HG03066 (cell line): ENCODE measurements around the gene MFSD12.

ENCODE experiments used
- ATAC-seq: cut with Tn5 transposase; IDR thresholded peaks from one replicate; pipeline ENCODE4 v1.9.1; 2021; ENCODE audit warnings: low read depth; ENCODE audit not compliant: unreplicated experiment

MFSD12 gene

GRCh38 chr19:3557461-3558248 is at the start of gene MFSD12:
TSS of gene MFSD12 (minus strand) at chr19:3557586. CDS start at chr19:3557403, 183 bp downstream.
- peak; percentile 76 for ATAC-seq

- ATAC-seq, result no peak
Observed at GRCh38 chr19:3606690-3607289, 49.4 kb upstream of the MFSD12 start, which contains the start of gene TBXA2R. TSS of gene TBXA2R (minus strand) at chr19:3606875. CDS start at chr19:3600634, 6,241 bp downstream.

- no peak for ATAC-seq
Observed at GRCh38 chr19:3606174-3606689, 48.8 kb upstream of the MFSD12 start.

GRCh38 chr19:3605770-3606169 is 48.4 kb upstream of the MFSD12 start:
- ATAC-seq, result no peak

GRCh38 chr19:3605361-3605760 is 48.0 kb upstream of the MFSD12 start:
- no peak for ATAC-seq

GRCh38 chr19:3604987-3605343 is 47.6 kb upstream of the MFSD12 start:
- ATAC-seq, result no peak

- ATAC-seq, result no peak
Observed at GRCh38 chr19:3604227-3604986, 47.0 kb upstream of the MFSD12 start.

GRCh38 chr19:3603121-3603811 is 45.9 kb upstream of the MFSD12 start:
- no peak for ATAC-seq

- ATAC-seq, result no peak
Observed at GRCh38 chr19:3601021-3601420, 43.6 kb upstream of the MFSD12 start.

- ATAC-seq, result no peak
Observed at GRCh38 chr19:3599776-3600187, 42.4 kb upstream of the MFSD12 start.

- ATAC-seq, result no peak
Observed at GRCh38 chr19:3595521-3596061, 38.2 kb upstream of the MFSD12 start.

- ATAC-seq, result no peak
Observed at GRCh38 chr19:3593156-3593555, 35.8 kb upstream of the MFSD12 start.

GRCh38 chr19:3591876-3592613 is 34.7 kb upstream of the MFSD12 start:
- ATAC-seq, result no peak

GRCh38 chr19:3590991-3591659 is 33.7 kb upstream of the MFSD12 start:
- ATAC-seq, result no peak

- ATAC-seq, result no peak
Observed at GRCh38 chr19:3589949-3590348, 32.6 kb upstream of the MFSD12 start.

GRCh38 chr19:3589439-3589838 is 32.1 kb upstream of the MFSD12 start:
- no peak for ATAC-seq

- ATAC-seq, result no peak
Observed at GRCh38 chr19:3586707-3587346, 29.4 kb upstream of the MFSD12 start.

GRCh38 chr19:3586127-3586626 is 28.8 kb upstream of the MFSD12 start:
- ATAC-seq, result no peak
